SK-MEL-5 (cell line): Measurements from ENCODE around the gene ZNF93. TPM values are rescaled to one million over a fixed set of nuclear protein-coding genes. Genes with fewer than 3 reads are reported as not detected.
"Not testable (repeated sequence)": the region's sequence is repeated elsewhere in the genome, so short reads cannot be mapped to it uniquely, and the experiment has no call there.

ENCODE experiments used
- DNase-seq: peaks from one replicate; pipeline ENCODE4 v3.0.0-alpha.2; 2016; ENCODE audit warnings: low read depth, low spot score
- in situ Hi-C: cut with HindIII; loops from 2 replicates; pipeline ENCODE4 v1.10.0; 2016; ENCODE audit warnings: low sequenced_read_pairs, high pct_unique_total_duplicates, low pct_unique_long_range_greater_than_20kb
- polyA plus RNA-seq, 2 experiments: library from polyadenylated mRNA; depleted of rRNA; stranded (reverse); fragments of >200 nt; gene quantifications; 2 replicates each; pipeline ENCODE4 v1.2.3, GENCODE V29; 2015
- total RNA-seq: library from RNA; depleted of rRNA; stranded (reverse); fragments of >200 nt; shearing (Covaris generic); gene quantifications from 2 replicates; pipeline ENCODE4 v1.2.3, GENCODE V29; 2014; rRNA removed

The ZNF93 gene
- total RNA-seq: 3.1 and 3.5 TPM in 2 replicates
- polyA plus RNA-seq (2015; cell fraction: cytosol; rRNA removed): 0.65 and 1.5 TPM in 2 replicates
- polyA plus RNA-seq (2015; cell fraction: nucleus; rRNA removed): 1.0 and 2.0 TPM in 2 replicates

- peak; percentile 89 for DNase-seq
- in situ Hi-C loops: no loop called here
These were observed at the start of gene ZNF93 for GRCh38 chr19:19900729-19901444. Gene ZNF93, plus strand, starts transcription at chr19:19900946. Its CDS starts 143 bp downstream, at chr19:19901089.

- DNase-seq, in situ Hi-C loops: not testable (repeated sequence)
These were observed 49.0 kb upstream of the ZNF93 start for GRCh38 chr19:19851740-19852139.

GRCh38 chr19:19858751-19859150, 42.0 kb upstream of the ZNF93 start:
- in situ Hi-C loops: no loop called here

GRCh38 chr19:19860756-19861390, 39.9 kb upstream of the ZNF93 start:
- in situ Hi-C loops: no loop called here
- no peak for DNase-seq

More at GRCh38 chr19:19858751-19859150, 42.0 kb upstream of the ZNF93 start:
- DNase-seq: no peak

- DNase-seq: peak; percentile 90
- in situ Hi-C loops: no loop called here
These were observed 34.8 kb upstream of the ZNF93 start, which contains the start of gene ZNF253 for GRCh38 chr19:19865750-19866610. Gene ZNF253, plus strand, starts transcription at chr19:19865882. Its CDS starts 115 bp downstream, at chr19:19865997.

- in situ Hi-C loops: no loop called here
- no peak for DNase-seq
These were observed 34.0 kb upstream of the ZNF93 start for GRCh38 chr19:19866611-19867248.

GRCh38 chr19:19870086-19870485, 30.7 kb upstream of the ZNF93 start:
- DNase-seq, in situ Hi-C loops: not testable (repeated sequence)

GRCh38 chr19:19871932-19872331, 28.8 kb upstream of the ZNF93 start:
- no peak for DNase-seq
- in situ Hi-C loops: no loop called here

GRCh38 chr19:19873381-19873780, 27.4 kb upstream of the ZNF93 start:
- DNase-seq: no peak
- in situ Hi-C loops: no loop called here

GRCh38 chr19:19877724-19878123, 23.0 kb upstream of the ZNF93 start:
- in situ Hi-C loops: no loop called here
- no peak for DNase-seq

GRCh38 chr19:19884583-19884982, 16.2 kb upstream of the ZNF93 start:
- in situ Hi-C loops: no loop called here
- DNase-seq: no peak

- in situ Hi-C loops: not testable (repeated sequence)
These were observed 8.4 kb upstream of the ZNF93 start for GRCh38 chr19:19892055-19892941.

GRCh38 chr19:19900139-19900728, 512 bp upstream of the ZNF93 start:
- no peak for DNase-seq
- in situ Hi-C loops: no loop called here

More at GRCh38 chr19:19892055-19892941, 8.4 kb upstream of the ZNF93 start:
- DNase-seq: not testable (repeated sequence)

- in situ Hi-C loops: not testable (repeated sequence)
These were observed 6.8 kb downstream of the ZNF93 start for GRCh38 chr19:19907551-19907950.

GRCh38 chr19:19909654-19910053, 8.9 kb downstream of the ZNF93 start:
- no peak for DNase-seq
- in situ Hi-C loops: no loop called here

More at GRCh38 chr19:19907551-19907950, 6.8 kb downstream of the ZNF93 start:
- DNase-seq: not testable (repeated sequence)

- no peak for DNase-seq
- in situ Hi-C loops: no loop called here
These were observed 10.4 kb downstream of the ZNF93 start for GRCh38 chr19:19911150-19911549.
